ENCODE data around the gene SPINT1. TPM values are rescaled to one million over a fixed set of nuclear protein-coding genes. Genes with fewer than 3 reads are reported as not detected.
A peak's percentile ranks its signal among the peaks of the same experiment; 100 is the strongest.
"Not testable (repeated sequence)": the region's sequence is repeated elsewhere in the genome, so short reads cannot be mapped to it uniquely, and the experiment has no call there.

Gene SPINT1
- total and polyA plus RNA-seq, 9 donors, result 0.38 to 11.0 (median 1.0) TPM

- H3K36me3 ChIP-seq (ENCODE audit: control insufficient read depth, insufficient read depth, low read length), result no peaks in the 10 kb centered on the region
- no peaks in the 10 kb centered on the region for H3K9me3 ChIP-seq (replicated peaks; ENCODE audit: control insufficient read depth, low read depth, low read length)
- H3K4me1 ChIP-seq (ENCODE audit: control insufficient read depth, insufficient read depth, low read length), result peaks cover 6% of the 10 kb centered on the region
- H3K27ac ChIP-seq (ENCODE audit: low read length), result no peak overlapping the region
- WGBS (ENCODE audit: insufficient coverage), result 6% methylated on average over 10 of the region's 15 CpGs
- peak; percentile 72 for DNase-seq
- no peak overlapping the region for H3K4me3 ChIP-seq (ENCODE audit: low read length)
- peaks cover 2% of the 10 kb centered on the region for H3K27me3 ChIP-seq (ENCODE audit: control insufficient read depth, insufficient read depth, low read length)
Observed at GRCh38 chr15:40857601-40858341, 13.9 kb downstream of the SPINT1 start.

- Histone ChIP-seq H3K4me3 (ENCODE audit: low read length) (no peak overlapping the region), H3K27ac (ENCODE audit: low read length) (no peak overlapping the region), H3K36me3 (ENCODE audit: control insufficient read depth, insufficient read depth, low read length) (no peaks in the 10 kb centered on the region), H3K4me1 (ENCODE audit: control insufficient read depth, insufficient read depth, low read length) (peaks cover 6% of the 10 kb centered on the region), H3K27me3 (ENCODE audit: control insufficient read depth, insufficient read depth, low read length) (peaks cover 2% of the 10 kb centered on the region), H3K9me3 (replicated peaks; ENCODE audit: control insufficient read depth, low read depth, low read length) (no peaks in the 10 kb centered on the region)
- DNase-seq, result no peak
- 93% methylated on average over 1 of the region's 10 CpGs for WGBS (ENCODE audit: insufficient coverage)
Observed at GRCh38 chr15:40858706-40859105, 14.9 kb downstream of the SPINT1 start.

- peak; percentile 57 for DNase-seq
- no peak overlapping the region for H3K4me3 ChIP-seq (ENCODE audit: low read length)
- H3K27ac ChIP-seq (ENCODE audit: low read length), result no peak overlapping the region
- WGBS (ENCODE audit: insufficient coverage), result 45% methylated on average over 18 of the region's 18 CpGs
- no peaks in the 10 kb centered on the region for H3K9me3 ChIP-seq (replicated peaks; ENCODE audit: control insufficient read depth, low read depth, low read length)
- peaks cover 2% of the 10 kb centered on the region for H3K27me3 ChIP-seq (ENCODE audit: control insufficient read depth, insufficient read depth, low read length)
- H3K4me1 ChIP-seq (ENCODE audit: control insufficient read depth, insufficient read depth, low read length), result peaks cover 6% of the 10 kb centered on the region
- no peaks in the 10 kb centered on the region for H3K36me3 ChIP-seq (ENCODE audit: control insufficient read depth, insufficient read depth, low read length)
Observed at GRCh38 chr15:40859206-40859851, 15.5 kb downstream of the SPINT1 start.

- H3K36me3 ChIP-seq (ENCODE audit: control insufficient read depth, insufficient read depth, low read length); H3K9me3 ChIP-seq (replicated peaks; ENCODE audit: control insufficient read depth, low read depth, low read length); DNase-seq; H3K27me3 ChIP-seq (ENCODE audit: control insufficient read depth, insufficient read depth, low read length); H3K27ac ChIP-seq (ENCODE audit: low read length); H3K4me1 ChIP-seq (ENCODE audit: control insufficient read depth, insufficient read depth, low read length); H3K4me3 ChIP-seq (ENCODE audit: low read length): not testable (repeated sequence)
- 80% methylated on average over 1 of the region's 4 CpGs for WGBS (ENCODE audit: insufficient coverage)
Observed at GRCh38 chr15:40861147-40861546, 17.3 kb downstream of the SPINT1 start.

GRCh38 chr15:40863660-40864270 is 19.9 kb downstream of the SPINT1 start:
- no peak for DNase-seq
- Histone ChIP-seq H3K4me1 (ENCODE audit: control insufficient read depth, insufficient read depth, low read length) (no peaks in the 10 kb centered on the region), H3K27me3 (ENCODE audit: control insufficient read depth, insufficient read depth, low read length) (peaks cover 2% of the 10 kb centered on the region), H3K4me3 (ENCODE audit: low read length) (no peak overlapping the region), H3K36me3 (ENCODE audit: control insufficient read depth, insufficient read depth, low read length) (no peaks in the 10 kb centered on the region), H3K27ac (ENCODE audit: low read length) (no peak overlapping the region), H3K9me3 (replicated peaks; ENCODE audit: control insufficient read depth, low read depth, low read length) (no peaks in the 10 kb centered on the region)
- 58% methylated on average over 2 of the region's 4 CpGs for WGBS (ENCODE audit: insufficient coverage)

- Histone ChIP-seq H3K4me3 (ENCODE audit: low read length) (no peak overlapping the region), H3K4me1 (ENCODE audit: control insufficient read depth, insufficient read depth, low read length) (no peaks in the 10 kb centered on the region), H3K9me3 (replicated peaks; ENCODE audit: control insufficient read depth, low read depth, low read length) (no peaks in the 10 kb centered on the region), H3K36me3 (ENCODE audit: control insufficient read depth, insufficient read depth, low read length) (no peaks in the 10 kb centered on the region), H3K27me3 (ENCODE audit: control insufficient read depth, insufficient read depth, low read length) (peaks cover 4% of the 10 kb centered on the region), H3K27ac (ENCODE audit: low read length) (no peak overlapping the region)
- DNase-seq, result no peak
- 80% methylated on average over 1 of the region's 4 CpGs for WGBS (ENCODE audit: insufficient coverage)
Observed at GRCh38 chr15:40867199-40867598, 23.4 kb downstream of the SPINT1 start.

- Histone ChIP-seq H3K27ac (ENCODE audit: low read length) (no peak overlapping the region), H3K4me3 (ENCODE audit: low read length) (no peak overlapping the region), H3K9me3 (replicated peaks; ENCODE audit: control insufficient read depth, low read depth, low read length) (no peaks in the 10 kb centered on the region), H3K4me1 (ENCODE audit: control insufficient read depth, insufficient read depth, low read length) (peaks cover 6% of the 10 kb centered on the region), H3K36me3 (ENCODE audit: control insufficient read depth, insufficient read depth, low read length) (no peaks in the 10 kb centered on the region), H3K27me3 (ENCODE audit: control insufficient read depth, insufficient read depth, low read length) (peaks cover 22% of the 10 kb centered on the region)
- no peak for DNase-seq
- WGBS (ENCODE audit: insufficient coverage), result 59% methylated on average over 3 of the region's 5 CpGs
Observed at GRCh38 chr15:40869686-40870085, 25.8 kb downstream of the SPINT1 start.

- no peak overlapping the region for H3K27ac ChIP-seq (ENCODE audit: low read length)
- H3K4me3 ChIP-seq (ENCODE audit: low read length), result no peak overlapping the region
- H3K9me3 ChIP-seq (replicated peaks; ENCODE audit: control insufficient read depth, low read depth, low read length), result no peaks in the 10 kb centered on the region
- no CpG with 5 or more reads among the region's 1 CpG for WGBS (ENCODE audit: insufficient coverage)
- H3K4me1 ChIP-seq (ENCODE audit: control insufficient read depth, insufficient read depth, low read length), result peaks cover 6% of the 10 kb centered on the region
- no peak for DNase-seq
- peaks cover 24% of the 10 kb centered on the region for H3K27me3 ChIP-seq (ENCODE audit: control insufficient read depth, insufficient read depth, low read length)
- H3K36me3 ChIP-seq (ENCODE audit: control insufficient read depth, insufficient read depth, low read length), result no peaks in the 10 kb centered on the region
Observed at GRCh38 chr15:40870716-40871115, 26.9 kb downstream of the SPINT1 start.

GRCh38 chr15:40871749-40872617 is 28.1 kb downstream of the SPINT1 start:
- Histone ChIP-seq H3K4me1 (ENCODE audit: control insufficient read depth, insufficient read depth, low read length) (peaks cover 6% of the 10 kb centered on the region), H3K9me3 (replicated peaks; ENCODE audit: control insufficient read depth, low read depth, low read length) (no peaks in the 10 kb centered on the region), H3K36me3 (ENCODE audit: control insufficient read depth, insufficient read depth, low read length) (no peaks in the 10 kb centered on the region), H3K4me3 (ENCODE audit: low read length) (no peak overlapping the region), H3K27ac (ENCODE audit: low read length) (no peak overlapping the region), H3K27me3 (ENCODE audit: control insufficient read depth, insufficient read depth, low read length) (peaks cover 26% of the 10 kb centered on the region)
- no peak for DNase-seq
- WGBS (ENCODE audit: insufficient coverage), result 76% methylated on average over 9 of the region's 13 CpGs

Measured in muscle of leg (tissue), 11 donors.